A673 (cell line): ENCODE results near the gene KCNJ4.

Experiments
- EZH2 ChIP-seq: fragments of 200-600 bp; sonication (generic); IDR thresholded peaks from 2 replicates; pipeline ENCODE4 v1.6.1; 2017; ENCODE audit warnings: borderline replicate concordance, low read depth, mild to moderate bottlenecking, mixed read lengths, antibody characterized with exemption, low read length; ENCODE audit not compliant: poor library complexity, severe bottlenecking
- TF ChIP-seq, protein P1 (sequence below): fragments of 300-800, 200-600 bp; sonication (generic); conservative IDR thresholded peaks from 2 replicates; pipeline ENCODE4 v1.5.1; 2017; ENCODE audit warnings: low read depth, mild to moderate bottlenecking, antibody characterized with exemption, low read length, moderate library complexity, mixed read lengths

DNA sequence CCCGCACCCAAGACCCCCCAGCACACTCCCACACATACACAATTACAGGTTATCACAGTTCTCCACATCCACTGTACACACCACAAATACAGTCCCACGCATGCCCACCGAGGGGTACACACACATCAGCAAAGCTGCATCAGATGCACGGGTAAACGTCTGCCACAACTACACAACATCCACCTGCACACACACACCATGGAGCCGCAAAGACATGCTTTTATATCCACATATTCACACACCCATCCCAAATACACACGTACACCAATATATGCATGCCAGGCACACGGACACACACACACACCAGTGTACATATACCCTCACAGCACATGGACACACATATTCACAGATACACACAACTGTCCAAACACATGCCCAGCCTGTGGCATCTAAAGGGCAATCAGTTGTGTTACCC lies 5.4 kb upstream of the KCNJ4 start:
- TF ChIP-seq, protein P1, sequence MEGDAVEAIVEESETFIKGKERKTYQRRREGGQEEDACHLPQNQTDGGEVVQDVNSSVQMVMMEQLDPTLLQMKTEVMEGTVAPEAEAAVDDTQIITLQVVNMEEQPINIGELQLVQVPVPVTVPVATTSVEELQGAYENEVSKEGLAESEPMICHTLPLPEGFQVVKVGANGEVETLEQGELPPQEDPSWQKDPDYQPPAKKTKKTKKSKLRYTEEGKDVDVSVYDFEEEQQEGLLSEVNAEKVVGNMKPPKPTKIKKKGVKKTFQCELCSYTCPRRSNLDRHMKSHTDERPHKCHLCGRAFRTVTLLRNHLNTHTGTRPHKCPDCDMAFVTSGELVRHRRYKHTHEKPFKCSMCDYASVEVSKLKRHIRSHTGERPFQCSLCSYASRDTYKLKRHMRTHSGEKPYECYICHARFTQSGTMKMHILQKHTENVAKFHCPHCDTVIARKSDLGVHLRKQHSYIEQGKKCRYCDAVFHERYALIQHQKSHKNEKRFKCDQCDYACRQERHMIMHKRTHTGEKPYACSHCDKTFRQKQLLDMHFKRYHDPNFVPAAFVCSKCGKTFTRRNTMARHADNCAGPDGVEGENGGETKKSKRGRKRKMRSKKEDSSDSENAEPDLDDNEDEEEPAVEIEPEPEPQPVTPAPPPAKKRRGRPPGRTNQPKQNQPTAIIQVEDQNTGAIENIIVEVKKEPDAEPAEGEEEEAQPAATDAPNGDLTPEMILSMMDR = no peak
- no peak for TF ChIP-seq EZH2
